ENCODE measurements around the gene SCARF2. TPM values are rescaled to one million over a fixed set of nuclear protein-coding genes. Genes with fewer than 3 reads are reported as not detected.

The SCARF2 gene
- total RNA-seq, 3 donors from 2014 or later, result 1.2 to 8.7 (median 3.0) TPM

DNA sequence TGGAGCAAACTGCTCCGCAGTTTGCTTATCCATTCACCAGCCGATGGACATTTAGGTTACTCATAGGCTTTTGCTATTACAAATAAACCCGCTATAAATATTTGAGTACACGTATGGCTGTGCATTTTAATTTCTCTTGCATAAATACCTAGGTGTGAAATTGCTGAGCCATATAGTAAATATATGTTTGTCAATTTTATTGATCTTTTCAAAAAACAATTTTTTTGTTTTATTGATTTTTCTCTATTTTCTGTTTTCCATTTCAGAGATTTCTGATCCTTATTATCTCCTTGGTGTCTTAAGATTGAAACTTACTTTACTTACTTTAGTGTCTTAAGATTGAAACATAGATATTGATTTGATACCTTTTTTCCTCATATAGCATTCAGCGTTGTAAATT is 39.2 kb downstream of the SCARF2 start:
- no peak overlapping the region for H3K4me3 ChIP-seq
- TF ChIP-seq, protein P1, sequence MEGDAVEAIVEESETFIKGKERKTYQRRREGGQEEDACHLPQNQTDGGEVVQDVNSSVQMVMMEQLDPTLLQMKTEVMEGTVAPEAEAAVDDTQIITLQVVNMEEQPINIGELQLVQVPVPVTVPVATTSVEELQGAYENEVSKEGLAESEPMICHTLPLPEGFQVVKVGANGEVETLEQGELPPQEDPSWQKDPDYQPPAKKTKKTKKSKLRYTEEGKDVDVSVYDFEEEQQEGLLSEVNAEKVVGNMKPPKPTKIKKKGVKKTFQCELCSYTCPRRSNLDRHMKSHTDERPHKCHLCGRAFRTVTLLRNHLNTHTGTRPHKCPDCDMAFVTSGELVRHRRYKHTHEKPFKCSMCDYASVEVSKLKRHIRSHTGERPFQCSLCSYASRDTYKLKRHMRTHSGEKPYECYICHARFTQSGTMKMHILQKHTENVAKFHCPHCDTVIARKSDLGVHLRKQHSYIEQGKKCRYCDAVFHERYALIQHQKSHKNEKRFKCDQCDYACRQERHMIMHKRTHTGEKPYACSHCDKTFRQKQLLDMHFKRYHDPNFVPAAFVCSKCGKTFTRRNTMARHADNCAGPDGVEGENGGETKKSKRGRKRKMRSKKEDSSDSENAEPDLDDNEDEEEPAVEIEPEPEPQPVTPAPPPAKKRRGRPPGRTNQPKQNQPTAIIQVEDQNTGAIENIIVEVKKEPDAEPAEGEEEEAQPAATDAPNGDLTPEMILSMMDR (IDR thresholded peaks at IDR 0.05), result no peak
- H3K36me3 ChIP-seq (ENCODE audit: low read depth), result no peaks in the 10 kb centered on the region
- H3K9me3 ChIP-seq, result no peaks in the 10 kb centered on the region
- no peak for ATAC-seq
- intact Hi-C loops (cut with DNase I, micrococcal nuclease), result no loop called here
- DNase-seq, result no peak
- peaks cover 12% of the 10 kb centered on the region for H3K4me1 ChIP-seq (ENCODE audit: low read depth)

DNA sequence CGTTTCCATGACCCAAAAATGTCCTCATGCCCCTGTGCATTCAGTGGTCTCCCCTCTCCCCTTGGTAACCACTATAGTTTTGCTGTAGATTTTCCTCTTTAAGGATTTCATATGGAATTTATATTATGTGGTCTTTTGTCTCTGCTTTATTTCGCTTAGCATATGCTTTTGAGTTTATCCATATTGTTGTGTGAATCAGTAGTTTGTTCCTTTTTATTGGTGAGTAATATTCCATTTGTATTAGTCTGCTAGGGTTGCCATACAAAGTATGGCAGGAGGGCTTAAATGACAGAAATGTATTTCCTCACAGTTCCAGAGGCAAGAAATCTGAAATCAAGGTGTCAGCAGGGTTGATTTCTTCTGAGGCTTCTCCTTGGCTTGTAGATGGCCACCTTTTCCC is 40.1 kb downstream of the SCARF2 start:
- Histone ChIP-seq H3K4me1 (ENCODE audit: low read depth) (peaks cover 12% of the 10 kb centered on the region), H3K4me3 (no peak overlapping the region), H3K9me3 (no peaks in the 10 kb centered on the region), H3K36me3 (ENCODE audit: low read depth) (no peaks in the 10 kb centered on the region)
- ATAC-seq (no peak), DNase-seq (no peak)
- intact Hi-C loops (cut with DNase I, micrococcal nuclease), result no loop called here
- TF ChIP-seq, protein P1 (IDR thresholded peaks at IDR 0.05), result no peak

DNA sequence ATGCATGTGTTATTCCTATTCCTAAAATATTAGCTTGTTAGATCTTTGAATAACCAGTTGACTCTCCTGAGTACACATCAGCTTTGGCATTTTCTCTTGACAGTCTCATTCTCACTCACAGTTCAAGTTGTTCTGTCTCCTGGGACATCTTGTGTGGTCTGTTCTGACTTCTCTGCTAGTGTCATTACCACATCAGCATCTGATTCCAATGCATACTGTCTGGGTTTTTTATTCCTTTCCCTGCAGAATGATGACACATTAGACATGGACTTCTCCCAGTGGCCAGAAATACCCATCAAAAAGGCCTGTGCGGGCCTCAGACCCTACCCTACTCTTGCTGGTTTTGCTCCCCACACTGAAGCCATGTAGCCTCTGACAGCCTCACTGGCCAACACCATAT is 41.0 kb downstream of the SCARF2 start:
- intact Hi-C loops (cut with DNase I, micrococcal nuclease), result no loop called here

DNA sequence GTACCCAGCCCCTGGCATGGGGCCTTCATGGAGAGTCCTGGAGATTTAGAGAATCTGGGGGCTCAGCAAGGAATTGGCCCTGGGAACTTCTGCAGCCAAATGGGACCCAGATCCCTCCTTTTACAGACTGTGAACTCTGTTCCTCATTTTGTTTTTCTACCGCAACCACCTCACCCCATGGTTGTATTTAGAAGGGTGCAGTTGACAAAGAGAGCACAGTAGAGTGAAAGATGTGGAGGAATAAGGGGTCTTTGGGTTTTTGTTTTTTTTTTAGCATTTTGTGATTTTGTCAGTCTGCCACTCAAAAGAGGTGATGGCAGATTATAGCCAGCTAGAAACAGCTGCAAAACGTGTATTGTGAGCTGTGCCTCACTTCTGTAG is 41.7 kb downstream of the SCARF2 start:
- Histone ChIP-seq H3K9me3 (no peaks in the 10 kb centered on the region), H3K36me3 (ENCODE audit: low read depth) (no peaks in the 10 kb centered on the region), H3K4me1 (ENCODE audit: low read depth) (peaks cover 12% of the 10 kb centered on the region), H3K4me3 (no peak overlapping the region)
- DNase-seq (no peak), ATAC-seq (no peak)
- intact Hi-C loops (cut with DNase I, micrococcal nuclease), result no loop called here
- TF ChIP-seq, protein P1 (IDR thresholded peaks at IDR 0.05), result no peak

More for the DNA sequence above, 41.0 kb downstream of the SCARF2 start:
- Histone ChIP-seq H3K4me1 (ENCODE audit: low read depth) (peaks cover 12% of the 10 kb centered on the region), H3K4me3 (no peak overlapping the region), H3K9me3 (no peaks in the 10 kb centered on the region), H3K36me3 (ENCODE audit: low read depth) (no peaks in the 10 kb centered on the region)
- ATAC-seq (no peak), DNase-seq (no peak)
- TF ChIP-seq, protein P1 (IDR thresholded peaks at IDR 0.05), result no peak

DNA sequence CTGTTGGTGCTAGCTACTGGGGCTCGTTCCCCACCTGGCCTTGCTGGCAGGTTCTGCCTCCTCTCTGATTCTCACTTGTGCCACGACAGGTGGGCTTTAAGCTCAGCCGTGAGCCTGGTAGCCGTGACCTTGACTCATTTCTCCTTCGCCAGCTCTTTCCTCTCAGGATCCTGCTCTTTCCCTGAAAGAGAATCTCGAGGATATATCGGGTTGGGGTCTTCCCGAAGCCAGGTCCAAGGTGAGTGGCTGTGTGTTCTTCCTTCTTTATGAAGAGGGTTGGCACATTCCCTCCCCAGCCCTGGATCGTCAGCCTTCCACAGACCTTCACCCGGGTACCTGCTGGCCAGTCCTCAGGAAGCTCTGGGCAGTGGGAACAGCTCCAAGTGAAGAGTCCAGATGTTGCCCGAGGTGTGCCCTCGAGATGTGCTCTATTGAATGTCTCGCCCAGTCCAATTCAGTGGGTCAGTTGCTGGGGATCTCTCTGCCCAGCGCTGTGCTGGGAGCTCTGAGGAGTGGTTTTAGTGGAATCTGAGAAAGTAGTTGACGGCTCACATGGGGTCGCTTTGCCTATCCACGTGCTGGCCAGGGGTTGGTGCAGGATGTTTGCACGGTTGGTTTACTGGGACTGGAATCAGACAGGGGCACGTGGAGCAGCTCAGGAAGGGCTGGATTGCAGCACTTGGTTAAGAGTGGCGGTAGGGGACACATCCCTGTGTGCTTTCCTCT is 42.3 kb downstream of the SCARF2 start:
- H3K9me3 ChIP-seq, result no peaks in the 10 kb centered on the region
- no peaks in the 10 kb centered on the region for H3K36me3 ChIP-seq (ENCODE audit: low read depth)
- TF ChIP-seq, protein P1 (IDR thresholded peaks at IDR 0.05), result no peak
- DNase-seq (no peak), ATAC-seq (no peak)
- H3K4me3 ChIP-seq, result no peak overlapping the region
- intact Hi-C loops (cut with DNase I, micrococcal nuclease), result no loop called here
- peaks cover 12% of the 10 kb centered on the region for H3K4me1 ChIP-seq (ENCODE audit: low read depth)

Measured in mucosa of descending colon (tissue), 3 donors.